ENCODE measurements around the gene VPS13D. TPM values are rescaled to one million over a fixed set of nuclear protein-coding genes. Genes with fewer than 3 reads are reported as not detected.

VPS13D gene
- total and polyA plus RNA-seq, 2 experiments from 2014 or later, result 10.7 to 34.9 TPM

GRCh38 chr1:12527564-12527963, 297.7 kb downstream of the VPS13D start (continued):
- no peak for TF ChIP-seq ZNF462 (CRISPR knock-in tag; IDR thresholded peaks at IDR 0.05)
- no peak for TF ChIP-seq EZH2phosphoT487 (IDR thresholded peaks at IDR 0.05; ENCODE audit: unreplicated experiment)
- no peak for TF ChIP-seq ZNF331 (CRISPR knock-in tag; IDR thresholded peaks at IDR 0.05; ENCODE audit: low read depth)
- no peak for TF ChIP-seq CTCF (conservative IDR thresholded peaks at IDR 0.05; ENCODE audit: low read depth in 2 of 2)
- no peak for TF ChIP-seq ETS1 (IDR thresholded peaks at IDR 0.05)
- no peak for TF ChIP-seq EZH2 (IDR thresholded peaks at IDR 0.05; ENCODE audit: low read depth, unreplicated experiment)
- no peak for TF ChIP-seq POLR2AphosphoS5 (IDR thresholded peaks at IDR 0.05; ENCODE audit: low read depth)
- no peak for TF ChIP-seq ZNF114 (CRISPR knock-in tag; IDR thresholded peaks at IDR 0.05)
- no peak for TF ChIP-seq JUNB (IDR thresholded peaks at IDR 0.05; ENCODE audit: unreplicated experiment)

Measured in GM23338 (cell line).